Duodenal mucosa (tissue), 2 donors: ENCODE measurements around the gene LTBP3.
A peak's percentile ranks its signal among the peaks of the same experiment; 100 is the strongest.

ENCODE experiments used
- H3K27ac ChIP-seq: one replicate; pipeline ENCODE4 v1.7.0; 2013; ENCODE audit warnings: low read depth, low read length
- H3K27me3 ChIP-seq, 2 donors: one replicate each; pipeline ENCODE4 v1.7.0; 2013; ENCODE audit warnings: low read length in 2 of 2, control low read depth in 1 of 2; ENCODE audit not compliant: insufficient read depth in 2 of 2, control insufficient read depth in 1 of 2
- H3K36me3 ChIP-seq, 2 donors: one replicate each; pipeline ENCODE4 v1.7.0; 2013; ENCODE audit warnings: low read length in 2 of 2, control low read depth in 1 of 2; ENCODE audit not compliant: insufficient read depth in 2 of 2, control insufficient read depth in 1 of 2
- H3K4me1 ChIP-seq, 2 donors: one replicate each; pipeline ENCODE4 v1.7.0; 2013; ENCODE audit warnings: low read length in 2 of 2, control low read depth in 1 of 2; ENCODE audit not compliant: insufficient read depth in 2 of 2, control insufficient read depth in 1 of 2
- H3K4me3 ChIP-seq, 2 donors: one replicate each; pipeline ENCODE4 v1.7.0; 2013; ENCODE audit warnings: low read length in 2 of 2, low read depth in 1 of 2
- H3K9ac ChIP-seq, 2 donors: one replicate each; pipeline ENCODE4 v1.7.0; 2013; ENCODE audit warnings: low read length in 2 of 2, low read depth in 1 of 2
- H3K9me3 ChIP-seq, 2 donors: one replicate each; pipeline ENCODE4 v1.7.0; 2013; ENCODE audit warnings: low read length in 2 of 2, control low read depth in 1 of 2; ENCODE audit not compliant: control insufficient read depth in 1 of 2

The LTBP3 gene

GRCh38 chr11:65501472-65502273, 56.5 kb downstream of the LTBP3 start:
- H3K36me3 ChIP-seq: peaks cover 58 to 64% of the 10 kb centered on the region in 2 donors
- H3K27me3 ChIP-seq: no peaks in the 10 kb centered on the region
- peak overlapping the region; percentile 91 to 99 for H3K4me3 ChIP-seq

GRCh38 chr11:65501186-65501471, 57.0 kb downstream of the LTBP3 start:
- Histone ChIP-seq H3K4me3 (peak overlapping the region; percentile 91 to 99), H3K27ac (peak overlapping the region; percentile 97), H3K9ac (peak overlapping the region; percentile 86 to 100), H3K27me3 (no peaks in the 10 kb centered on the region), H3K4me1 (peaks cover 29 to 30% of the 10 kb centered on the region in 2 donors), H3K9me3 (no peaks in the 10 kb centered on the region), H3K36me3 (peaks cover 53 to 61% of the 10 kb centered on the region in 2 donors)

More at GRCh38 chr11:65501472-65502273, 56.5 kb downstream of the LTBP3 start:
- Histone ChIP-seq H3K4me1 (peaks cover 28% of the 10 kb centered on the region in 2 donors), H3K9me3 (no peaks in the 10 kb centered on the region), H3K27ac (peak overlapping the region; percentile 97), H3K9ac (peak overlapping the region; percentile 86 to 100)

DNA sequence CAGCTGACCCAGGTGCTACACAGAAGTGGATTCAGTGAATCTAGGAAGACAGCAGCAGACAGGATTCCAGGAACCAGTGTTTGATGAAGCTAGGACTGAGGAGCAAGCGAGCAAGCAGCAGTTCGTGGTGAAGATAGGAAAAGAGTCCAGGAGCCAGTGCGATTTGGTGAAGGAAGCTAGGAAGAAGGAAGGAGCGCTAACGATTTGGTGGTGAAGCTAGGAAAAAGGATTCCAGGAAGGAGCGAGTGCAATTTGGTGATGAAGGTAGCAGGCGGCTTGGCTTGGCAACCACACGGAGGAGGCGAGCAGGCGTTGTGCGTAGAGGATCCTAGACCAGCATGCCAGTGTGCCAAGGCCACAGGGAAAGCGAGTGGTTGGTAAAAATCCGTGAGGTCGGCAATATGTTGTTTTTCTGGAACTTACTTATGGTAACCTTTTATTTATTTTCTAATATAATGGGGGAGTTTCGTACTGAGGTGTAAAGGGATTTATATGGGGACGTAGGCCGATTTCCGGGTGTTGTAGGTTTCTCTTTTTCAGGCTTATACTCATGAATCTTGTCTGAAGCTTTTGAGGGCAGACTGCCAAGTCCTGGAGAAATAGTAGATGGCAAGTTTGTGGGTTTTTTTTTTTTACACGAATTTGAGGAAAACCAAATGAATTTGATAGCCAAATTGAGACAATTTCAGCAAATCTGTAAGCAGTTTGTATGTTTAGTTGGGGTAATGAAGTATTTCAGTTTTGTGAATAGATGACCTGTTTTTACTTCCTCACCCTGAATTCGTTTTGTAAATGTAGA, 57.6 kb downstream of the LTBP3 start:
- Histone ChIP-seq H3K4me1 (peaks cover 27% of the 10 kb centered on the region in 2 donors), H3K9ac (peak overlapping the region; percentile 86 to 100), H3K4me3 (peak overlapping the region; percentile 91 to 99), H3K27me3 (no peaks in the 10 kb centered on the region), H3K9me3 (no peaks in the 10 kb centered on the region), H3K36me3 (peaks cover 47 to 55% of the 10 kb centered on the region in 2 donors), H3K27ac (peak overlapping the region; percentile 97)

DNA sequence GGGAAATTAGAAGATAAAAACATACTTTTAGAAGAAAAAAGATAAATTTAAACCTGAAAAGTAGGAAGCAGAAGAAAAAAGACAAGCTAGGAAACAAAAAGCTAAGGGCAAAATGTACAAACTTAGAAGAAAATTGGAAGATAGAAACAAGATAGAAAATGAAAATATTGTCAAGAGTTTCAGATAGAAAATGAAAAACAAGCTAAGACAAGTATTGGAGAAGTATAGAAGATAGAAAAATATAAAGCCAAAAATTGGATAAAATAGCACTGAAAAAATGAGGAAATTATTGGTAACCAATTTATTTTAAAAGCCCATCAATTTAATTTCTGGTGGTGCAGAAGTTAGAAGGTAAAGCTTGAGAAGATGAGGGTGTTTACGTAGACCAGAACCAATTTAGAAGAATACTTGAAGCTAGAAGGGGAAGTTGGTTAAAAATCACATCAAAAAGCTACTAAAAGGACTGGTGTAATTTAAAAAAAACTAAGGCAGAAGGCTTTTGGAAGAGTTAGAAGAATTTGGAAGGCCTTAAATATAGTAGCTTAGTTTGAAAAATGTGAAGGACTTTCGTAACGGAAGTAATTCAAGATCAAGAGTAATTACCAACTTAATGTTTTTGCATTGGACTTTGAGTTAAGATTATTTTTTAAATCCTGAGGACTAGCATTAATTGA, 58.3 kb downstream of the LTBP3 start:
- Histone ChIP-seq H3K27ac (peak overlapping the region; percentile 97), H3K9me3 (no peaks in the 10 kb centered on the region), H3K27me3 (no peaks in the 10 kb centered on the region), H3K4me3 (peak overlapping the region; percentile 91 to 99), H3K36me3 (peaks cover 40 to 48% of the 10 kb centered on the region in 2 donors), H3K4me1 (peaks cover 19 to 20% of the 10 kb centered on the region in 2 donors), H3K9ac (peak overlapping the region; percentile 86 to 100)

DNA sequence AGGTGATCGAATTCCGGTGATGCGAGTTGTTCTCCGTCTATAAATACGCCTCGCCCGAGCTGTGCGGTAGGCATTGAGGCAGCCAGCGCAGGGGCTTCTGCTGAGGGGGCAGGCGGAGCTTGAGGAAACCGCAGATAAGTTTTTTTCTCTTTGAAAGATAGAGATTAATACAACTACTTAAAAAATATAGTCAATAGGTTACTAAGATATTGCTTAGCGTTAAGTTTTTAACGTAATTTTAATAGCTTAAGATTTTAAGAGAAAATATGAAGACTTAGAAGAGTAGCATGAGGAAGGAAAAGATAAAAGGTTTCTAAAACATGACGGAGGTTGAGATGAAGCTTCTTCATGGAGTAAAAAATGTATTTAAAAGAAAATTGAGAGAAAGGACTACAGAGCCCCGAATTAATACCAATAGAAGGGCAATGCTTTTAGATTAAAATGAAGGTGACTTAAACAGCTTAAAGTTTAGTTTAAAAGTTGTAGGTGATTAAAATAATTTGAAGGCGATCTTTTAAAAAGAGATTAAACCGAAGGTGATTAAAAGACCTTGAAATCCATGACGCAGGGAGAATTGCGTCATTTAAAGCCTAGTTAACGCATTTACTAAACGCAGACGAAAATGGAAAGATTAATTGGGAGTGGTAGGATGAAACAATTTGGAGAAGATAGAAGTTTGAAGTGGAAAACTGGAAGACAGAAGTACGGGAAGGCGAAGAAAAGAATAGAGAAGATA, 59.0 kb downstream of the LTBP3 start, which contains the start of gene MALAT1:
Gene MALAT1, plus strand, starts transcription at position 69 of the 736 bp plus-strand sequence.
- Histone ChIP-seq H3K36me3 (peaks cover 33 to 41% of the 10 kb centered on the region in 2 donors), H3K4me3 (peak within 1 kb of the TSS; percentile 91 to 99), H3K9me3 (no peaks in the 10 kb centered on the region), H3K27ac (peak within 1 kb of the TSS; percentile 97), H3K4me1 (peaks cover 14 to 20% of the 10 kb centered on the region in 2 donors), H3K27me3 (no peaks in the 10 kb centered on the region), H3K9ac (peak within 1 kb of the TSS; percentile 86 to 100)

GRCh38 chr11:65498727-65498976, 59.5 kb downstream of the LTBP3 start:
- Histone ChIP-seq H3K4me1 (peaks cover 19 to 25% of the 10 kb centered on the region in 2 donors), H3K4me3 (peak overlapping the region; percentile 91 to 99)

DNA sequence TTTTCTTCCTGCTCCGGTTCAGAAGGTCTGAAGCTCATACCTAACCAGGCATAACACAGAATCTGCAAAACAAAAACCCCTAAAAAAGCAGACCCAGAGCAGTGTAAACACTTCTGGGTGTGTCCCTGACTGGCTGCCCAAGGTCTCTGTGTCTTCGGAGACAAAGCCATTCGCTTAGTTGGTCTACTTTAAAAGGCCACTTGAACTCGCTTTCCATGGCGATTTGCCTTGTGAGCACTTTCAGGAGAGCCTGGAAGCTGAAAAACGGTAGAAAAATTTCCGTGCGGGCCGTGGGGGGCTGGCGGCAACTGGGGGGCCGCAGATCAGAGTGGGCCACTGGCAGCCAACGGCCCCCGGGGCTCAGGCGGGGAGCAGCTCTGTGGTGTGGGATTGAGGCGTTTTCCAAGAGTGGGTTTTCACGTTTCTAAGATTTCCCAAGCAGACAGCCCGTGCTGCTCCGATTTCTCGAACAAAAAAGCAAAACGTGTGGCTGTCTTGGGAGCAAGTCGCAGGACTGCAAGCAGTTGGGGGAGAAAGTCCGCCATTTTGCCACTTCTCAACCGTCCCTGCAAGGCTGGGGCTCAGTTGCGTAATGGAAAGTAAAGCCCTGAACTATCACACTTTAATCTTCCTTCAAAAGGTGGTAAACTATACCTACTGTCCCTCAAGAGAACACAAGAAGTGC, 60.0 kb downstream of the LTBP3 start:
- Histone ChIP-seq H3K9me3 (no peaks in the 10 kb centered on the region), H3K27me3 (no peaks in the 10 kb centered on the region), H3K27ac (peak overlapping the region; percentile 97), H3K4me3 (peak overlapping the region; percentile 91 to 99), H3K36me3 (peaks cover 26 to 32% of the 10 kb centered on the region in 2 donors), H3K4me1 (peaks cover 24 to 30% of the 10 kb centered on the region in 2 donors), H3K9ac (peak overlapping the region; percentile 86 to 100)

More at GRCh38 chr11:65498727-65498976, 59.5 kb downstream of the LTBP3 start:
- peak overlapping the region; percentile 86 to 100 for H3K9ac ChIP-seq
- H3K27ac ChIP-seq: peak overlapping the region; percentile 97
- H3K27me3 ChIP-seq: no peaks in the 10 kb centered on the region
- H3K36me3 ChIP-seq: peaks cover 30 to 36% of the 10 kb centered on the region in 2 donors
- no peaks in the 10 kb centered on the region for H3K9me3 ChIP-seq

GRCh38 chr11:65497141-65498041, 60.8 kb downstream of the LTBP3 start:
- Histone ChIP-seq H3K9ac (peak overlapping the region; percentile 86 to 100), H3K4me1 (peaks cover 32 to 37% of the 10 kb centered on the region in 2 donors), H3K36me3 (peaks cover 19 to 24% of the 10 kb centered on the region in 2 donors), H3K27me3 (no peaks in the 10 kb centered on the region), H3K27ac (peak overlapping the region; percentile 97), H3K4me3 (peak overlapping the region; percentile 91 to 99), H3K9me3 (no peaks in the 10 kb centered on the region)
